A673 (cell line): ENCODE measurements around the gene QSOX2.

Experiments used
- EZH2 ChIP-seq: fragments of 200-600 bp; sonication (generic); IDR thresholded peaks from 2 replicates; pipeline ENCODE4 v1.6.1; 2017; ENCODE audit warnings: borderline replicate concordance, low read depth, mild to moderate bottlenecking, mixed read lengths, antibody characterized with exemption, low read length; ENCODE audit not compliant: poor library complexity, severe bottlenecking
- TF ChIP-seq, protein P1 (sequence below): fragments of 300-800, 200-600 bp; sonication (generic); conservative IDR thresholded peaks from 2 replicates; pipeline ENCODE4 v1.5.1; 2017; ENCODE audit warnings: low read depth, mild to moderate bottlenecking, antibody characterized with exemption, low read length, moderate library complexity, mixed read lengths

DNA sequence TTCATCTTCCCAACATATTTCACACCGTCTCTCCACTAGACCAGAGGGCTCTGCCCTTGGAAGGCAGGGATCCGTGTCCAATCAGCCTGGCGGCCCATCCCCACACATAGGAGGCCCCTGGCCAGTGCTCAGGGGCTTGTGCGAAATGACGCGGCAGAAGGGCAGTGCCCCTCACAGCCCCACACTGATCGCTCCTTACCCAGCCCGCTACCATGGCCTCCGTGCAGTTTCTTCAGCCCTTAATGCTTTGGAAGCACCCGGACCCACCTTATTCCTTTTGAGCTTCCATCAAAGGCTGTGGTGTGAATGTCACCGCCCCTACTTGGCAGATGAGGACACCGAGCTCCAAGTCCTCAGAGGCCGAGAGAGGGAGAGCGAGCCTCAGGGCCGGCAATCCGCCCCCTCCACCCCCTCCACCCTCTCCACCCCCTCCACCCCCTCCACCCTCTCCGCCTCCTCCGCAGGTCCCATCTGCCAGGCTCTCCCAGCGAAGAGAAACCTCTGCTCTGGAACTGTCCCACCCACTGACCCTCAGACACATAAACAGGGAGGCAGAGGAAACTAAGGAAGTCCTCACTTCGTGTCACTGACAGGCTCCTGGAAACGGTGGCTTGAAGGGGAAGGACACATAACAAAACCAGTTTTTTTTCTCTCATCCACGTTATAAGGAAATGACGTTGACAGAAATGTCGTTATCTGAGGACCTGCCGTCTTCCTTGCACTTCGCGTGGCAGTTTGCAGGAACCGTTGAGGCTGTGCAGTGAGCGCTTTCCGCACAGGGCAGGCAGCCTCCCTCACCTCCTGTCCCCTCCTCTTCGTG is 13.9 kb downstream of the QSOX2 start:
- no peak for TF ChIP-seq EZH2
- TF ChIP-seq, protein P1, sequence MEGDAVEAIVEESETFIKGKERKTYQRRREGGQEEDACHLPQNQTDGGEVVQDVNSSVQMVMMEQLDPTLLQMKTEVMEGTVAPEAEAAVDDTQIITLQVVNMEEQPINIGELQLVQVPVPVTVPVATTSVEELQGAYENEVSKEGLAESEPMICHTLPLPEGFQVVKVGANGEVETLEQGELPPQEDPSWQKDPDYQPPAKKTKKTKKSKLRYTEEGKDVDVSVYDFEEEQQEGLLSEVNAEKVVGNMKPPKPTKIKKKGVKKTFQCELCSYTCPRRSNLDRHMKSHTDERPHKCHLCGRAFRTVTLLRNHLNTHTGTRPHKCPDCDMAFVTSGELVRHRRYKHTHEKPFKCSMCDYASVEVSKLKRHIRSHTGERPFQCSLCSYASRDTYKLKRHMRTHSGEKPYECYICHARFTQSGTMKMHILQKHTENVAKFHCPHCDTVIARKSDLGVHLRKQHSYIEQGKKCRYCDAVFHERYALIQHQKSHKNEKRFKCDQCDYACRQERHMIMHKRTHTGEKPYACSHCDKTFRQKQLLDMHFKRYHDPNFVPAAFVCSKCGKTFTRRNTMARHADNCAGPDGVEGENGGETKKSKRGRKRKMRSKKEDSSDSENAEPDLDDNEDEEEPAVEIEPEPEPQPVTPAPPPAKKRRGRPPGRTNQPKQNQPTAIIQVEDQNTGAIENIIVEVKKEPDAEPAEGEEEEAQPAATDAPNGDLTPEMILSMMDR = no peak
